MM.1S (cell line): Measurements from ENCODE around the gene UNKL.

Experiments used
- DNase-seq: peaks from one replicate; pipeline ENCODE4 v3.0.0-alpha.2; 2015
- H2AFZ ChIP-seq: fragments of 300-600 bp; sonication (generic); 2 replicates; pipeline ENCODE4 v1.6.0; 2016; ENCODE audit warnings: antibody characterized with exemption, low read length
- H3F3A ChIP-seq: fragments of 300-600 bp; sonication (generic); 2 replicates; pipeline ENCODE4 v1.6.1; 2016; ENCODE audit warnings: mild to moderate bottlenecking, antibody characterized with exemption, low read length, moderate library complexity, mixed read lengths; ENCODE audit not compliant: insufficient read depth
- H3K27ac ChIP-seq: fragments of 300-600 bp; sonication (generic); 2 replicates; pipeline ENCODE4 v1.5.1; 2016; ENCODE audit warnings: mild to moderate bottlenecking, low read length
- H3K27me3 ChIP-seq: fragments of 300-600 bp; sonication (generic); replicated peaks from 2 replicates; pipeline ENCODE4 v1.6.0; 2016; ENCODE audit warnings: low read length; ENCODE audit not compliant: insufficient read depth
- H3K36me3 ChIP-seq: fragments of 300-600 bp; sonication (generic); replicated peaks from 2 replicates; pipeline ENCODE4 v1.6.1; 2016; ENCODE audit warnings: mild to moderate bottlenecking, low read length, mixed read lengths; ENCODE audit not compliant: insufficient read depth
- H3K4me1 ChIP-seq: fragments of 300-600 bp; sonication (generic); 2 replicates; pipeline ENCODE4 v1.6.1; 2016; ENCODE audit warnings: low read length, mixed read lengths
- H3K4me2 ChIP-seq: fragments of 300-600 bp; sonication (generic); 2 replicates; pipeline ENCODE4 v1.6.0; 2016; ENCODE audit warnings: low read depth, low read length
- H3K4me3 ChIP-seq: fragments of 300-600 bp; sonication (generic); 2 replicates; pipeline ENCODE4 v1.5.1; 2016; ENCODE audit warnings: low read length, mixed read lengths
- H3K79me2 ChIP-seq: fragments of 300-600 bp; sonication (generic); 2 replicates; pipeline ENCODE4 v1.6.1; 2016; ENCODE audit warnings: mixed run types, low read length, mixed read lengths
- H3K9ac ChIP-seq: fragments of 300-600 bp; sonication (generic); 2 replicates; pipeline ENCODE4 v1.6.1; 2016; ENCODE audit warnings: low read length, mixed read lengths
- H3K9me2 ChIP-seq: fragments of 300-600 bp; sonication (generic); replicated peaks from 2 replicates; pipeline ENCODE4 v1.6.1; 2016; ENCODE audit warnings: mild to moderate bottlenecking, low read length, mixed read lengths; ENCODE audit not compliant: insufficient read depth
- H3K9me3 ChIP-seq: fragments of 300-600 bp; sonication (generic); replicated peaks from 2 replicates; pipeline ENCODE4 v1.6.1; 2016; ENCODE audit warnings: mild to moderate bottlenecking, low read length, mixed read lengths; ENCODE audit not compliant: insufficient read depth
- H4K20me1 ChIP-seq: fragments of 300-600 bp; sonication (generic); 2 replicates; pipeline ENCODE4 v1.6.1; 2016; ENCODE audit warnings: mild to moderate bottlenecking, low read length, moderate library complexity, mixed read lengths; ENCODE audit not compliant: insufficient read depth
- EZH2 ChIP-seq: fragments of 300-600 bp; sonication (generic); optimal IDR thresholded peaks from 2 replicates; pipeline ENCODE3; 2017; ENCODE audit warnings: low read depth, mild to moderate bottlenecking, antibody characterized with exemption, low read length, mixed read lengths
- EZH2phosphoT487 ChIP-seq: fragments of 300-600 bp; sonication (generic); IDR thresholded peaks from 2 replicates; pipeline ENCODE4 v1.6.1; 2018; ENCODE audit warnings: antibody characterized with exemption, low read length
- TF ChIP-seq, protein P1 (sequence below): fragments of 300-600 bp; sonication (generic); IDR thresholded peaks from 2 replicates; pipeline ENCODE4 v1.5.1; 2016; ENCODE audit warnings: antibody characterized with exemption, low read length, mixed read lengths

UNKL gene

DNA sequence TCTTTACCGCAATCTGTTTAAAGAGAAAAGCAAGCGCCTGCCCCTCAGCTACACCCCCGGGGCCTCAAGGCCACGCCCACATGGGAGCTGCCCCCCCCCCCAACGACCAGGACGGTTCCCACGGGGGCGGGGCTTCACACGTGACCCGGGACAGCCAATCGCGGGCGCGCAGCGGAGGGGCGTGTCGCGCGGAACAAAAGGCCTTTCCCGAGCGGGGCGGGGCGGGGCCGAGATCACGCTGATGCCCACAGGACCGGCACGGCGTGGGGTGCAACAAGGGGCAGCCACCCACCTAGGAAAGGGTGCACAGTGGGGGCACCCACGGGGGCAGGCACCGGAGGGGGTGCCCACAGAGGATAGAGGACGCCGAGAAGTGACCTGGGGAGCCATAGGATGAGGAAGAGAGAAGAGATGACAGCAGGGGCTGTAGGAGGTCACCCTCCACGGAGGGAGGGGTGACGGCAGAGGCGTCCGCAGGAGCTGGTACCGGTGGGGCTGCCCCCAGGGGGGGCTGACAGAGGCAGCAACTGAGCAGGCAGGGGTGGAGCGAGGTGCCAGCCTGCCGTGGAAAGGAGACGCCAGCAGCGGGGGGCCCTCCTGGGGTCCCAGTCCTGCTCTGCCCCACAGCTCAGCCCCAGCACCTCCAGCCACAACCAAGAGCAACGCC lies 6.2 kb downstream of the UNKL start:
- Histone ChIP-seq H3K27ac (no peak overlapping the region), H4K20me1 (peaks cover 6% of the 10 kb centered on the region), H3K4me1 (0 out of 2 replicates have a peak, but pooled peaks cover 2% of the 10 kb centered on the region), H3K9ac (no peak overlapping the region), H3K4me2 (peak overlapping the region; percentile 79; the same call in 1 of the 2 replicates), H3F3A (no peaks in the 10 kb centered on the region), H3K27me3 (no peaks in the 10 kb centered on the region), H3K4me3 (peak overlapping the region; percentile 53), H3K9me2 (no peaks in the 10 kb centered on the region), H3K36me3 (0 out of 2 replicates have a peak, but pooled peaks cover 3% of the 10 kb centered on the region), H3K9me3 (no peaks in the 10 kb centered on the region), H3K79me2 (peaks cover 88% of the 10 kb centered on the region), H2AFZ (no peak overlapping the region)
- peak; percentile 78 for DNase-seq
- TF ChIP-seq EZH2, result no peak
- no peak for TF ChIP-seq EZH2phosphoT487
- TF ChIP-seq, protein P1, sequence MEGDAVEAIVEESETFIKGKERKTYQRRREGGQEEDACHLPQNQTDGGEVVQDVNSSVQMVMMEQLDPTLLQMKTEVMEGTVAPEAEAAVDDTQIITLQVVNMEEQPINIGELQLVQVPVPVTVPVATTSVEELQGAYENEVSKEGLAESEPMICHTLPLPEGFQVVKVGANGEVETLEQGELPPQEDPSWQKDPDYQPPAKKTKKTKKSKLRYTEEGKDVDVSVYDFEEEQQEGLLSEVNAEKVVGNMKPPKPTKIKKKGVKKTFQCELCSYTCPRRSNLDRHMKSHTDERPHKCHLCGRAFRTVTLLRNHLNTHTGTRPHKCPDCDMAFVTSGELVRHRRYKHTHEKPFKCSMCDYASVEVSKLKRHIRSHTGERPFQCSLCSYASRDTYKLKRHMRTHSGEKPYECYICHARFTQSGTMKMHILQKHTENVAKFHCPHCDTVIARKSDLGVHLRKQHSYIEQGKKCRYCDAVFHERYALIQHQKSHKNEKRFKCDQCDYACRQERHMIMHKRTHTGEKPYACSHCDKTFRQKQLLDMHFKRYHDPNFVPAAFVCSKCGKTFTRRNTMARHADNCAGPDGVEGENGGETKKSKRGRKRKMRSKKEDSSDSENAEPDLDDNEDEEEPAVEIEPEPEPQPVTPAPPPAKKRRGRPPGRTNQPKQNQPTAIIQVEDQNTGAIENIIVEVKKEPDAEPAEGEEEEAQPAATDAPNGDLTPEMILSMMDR, result no peak

GRCh38 chr16:1407753-1408152 lies 6.8 kb downstream of the UNKL start:
- no peaks in the 10 kb centered on the region for H3K9me2 ChIP-seq
- peaks cover 6% of the 10 kb centered on the region for H4K20me1 ChIP-seq
- H3K4me3 ChIP-seq, result no peak overlapping the region
- peaks cover 89% of the 10 kb centered on the region for H3K79me2 ChIP-seq
- H3K4me1 ChIP-seq, result 0 out of 2 replicates have a peak, but pooled peaks cover 2% of the 10 kb centered on the region
- no peak overlapping the region for H3K9ac ChIP-seq
- H2AFZ ChIP-seq, result no peak overlapping the region
- no peaks in the 10 kb centered on the region for H3F3A ChIP-seq
- H3K27ac ChIP-seq, result no peak overlapping the region
- H3K36me3 ChIP-seq, result 0 out of 2 replicates have a peak, but pooled peaks cover 3% of the 10 kb centered on the region
- DNase-seq, result no peak
- no peaks in the 10 kb centered on the region for H3K9me3 ChIP-seq
- TF ChIP-seq EZH2phosphoT487 (no peak), EZH2 (no peak)
- TF ChIP-seq, protein P1, result no peak
- no peaks in the 10 kb centered on the region for H3K27me3 ChIP-seq
- H3K4me2 ChIP-seq, result peak overlapping the region; percentile 79; the same call in 1 of the 2 replicates

- 0 out of 2 replicates have a peak, but pooled peaks cover 2% of the 10 kb centered on the region for H3K4me1 ChIP-seq
- H3K9me3 ChIP-seq, result no peaks in the 10 kb centered on the region
- H3K79me2 ChIP-seq, result peaks cover 56% of the 10 kb centered on the region
- TF ChIP-seq EZH2, result no peak
- no peak for TF ChIP-seq EZH2phosphoT487
- TF ChIP-seq, protein P1, result no peak
- no peak overlapping the region for H3K9ac ChIP-seq
- DNase-seq, result no peak
- peaks cover 6% of the 10 kb centered on the region; the same call in 1 of the 2 replicates for H3K36me3 ChIP-seq
- H3K27ac ChIP-seq, result no peak overlapping the region
- no peaks in the 10 kb centered on the region for H3F3A ChIP-seq
- no peaks in the 10 kb centered on the region for H3K27me3 ChIP-seq
- no peak overlapping the region for H3K4me2 ChIP-seq
- no peaks in the 10 kb centered on the region for H3K9me2 ChIP-seq
- no peak overlapping the region for H2AFZ ChIP-seq
- peaks cover 6% of the 10 kb centered on the region for H4K20me1 ChIP-seq
- H3K4me3 ChIP-seq, result no peak overlapping the region
These were observed 10.8 kb downstream of the UNKL start for GRCh38 chr16:1403733-1404132.
